ENCODE results near the gene FOXO3.

- TF ChIP-seq, protein P1, sequence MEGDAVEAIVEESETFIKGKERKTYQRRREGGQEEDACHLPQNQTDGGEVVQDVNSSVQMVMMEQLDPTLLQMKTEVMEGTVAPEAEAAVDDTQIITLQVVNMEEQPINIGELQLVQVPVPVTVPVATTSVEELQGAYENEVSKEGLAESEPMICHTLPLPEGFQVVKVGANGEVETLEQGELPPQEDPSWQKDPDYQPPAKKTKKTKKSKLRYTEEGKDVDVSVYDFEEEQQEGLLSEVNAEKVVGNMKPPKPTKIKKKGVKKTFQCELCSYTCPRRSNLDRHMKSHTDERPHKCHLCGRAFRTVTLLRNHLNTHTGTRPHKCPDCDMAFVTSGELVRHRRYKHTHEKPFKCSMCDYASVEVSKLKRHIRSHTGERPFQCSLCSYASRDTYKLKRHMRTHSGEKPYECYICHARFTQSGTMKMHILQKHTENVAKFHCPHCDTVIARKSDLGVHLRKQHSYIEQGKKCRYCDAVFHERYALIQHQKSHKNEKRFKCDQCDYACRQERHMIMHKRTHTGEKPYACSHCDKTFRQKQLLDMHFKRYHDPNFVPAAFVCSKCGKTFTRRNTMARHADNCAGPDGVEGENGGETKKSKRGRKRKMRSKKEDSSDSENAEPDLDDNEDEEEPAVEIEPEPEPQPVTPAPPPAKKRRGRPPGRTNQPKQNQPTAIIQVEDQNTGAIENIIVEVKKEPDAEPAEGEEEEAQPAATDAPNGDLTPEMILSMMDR (IDR thresholded peaks at IDR 0.05 in 4 of 5, conservative IDR thresholded peaks at IDR 0.05 in 1 of 5) = no peak
- no peak for TF ChIP-seq POLR2A (IDR thresholded peaks at IDR 0.05)
Measured at GRCh38 chr6:108706649-108707048, 145.9 kb downstream of the FOXO3 start.

Measured in gastrocnemius medialis (tissue), 4 donors.